Endothelial cell of umbilical vein (primary cell): ENCODE data around the gene RPS19.

Source experiments
- CTCF ChIP-seq, 2 donors: IDR thresholded peaks; 1 replicate in 1 of 2; 2 replicates in 1 of 2; pipeline ENCODE4 v1.5.1; 2011; ENCODE audit warnings: low read length in 2 of 2, mild to moderate bottlenecking in 2 of 2, moderate library complexity in 2 of 2, control low read depth in 1 of 2, inconsistent platforms in 1 of 2, low read depth in 1 of 2; ENCODE audit not compliant: insufficient read depth in 1 of 2; ENCODE audit errors: extremely low read depth in 1 of 2
- FOS ChIP-seq: IDR thresholded peaks from 2 replicates; pipeline ENCODE4 v1.6.1; 2011; ENCODE audit warnings: mild to moderate bottlenecking, low read length, moderate library complexity, borderline replicate concordance; ENCODE audit not compliant: insufficient read depth
- JUN ChIP-seq: IDR thresholded peaks from 2 replicates; pipeline ENCODE4 v1.6.1; 2011; ENCODE audit warnings: borderline replicate concordance, low read depth; ENCODE audit not compliant: insufficient read length, insufficient read depth
- MAX ChIP-seq: IDR thresholded peaks from 2 replicates; pipeline ENCODE4 v1.6.1; 2011; ENCODE audit not compliant: insufficient read depth, insufficient read length
- MYC ChIP-seq: IDR thresholded peaks from one replicate; pipeline ENCODE4 v1.6.1; 2011; ENCODE audit warnings: mild to moderate bottlenecking, low read depth, low read length
- POLR2A ChIP-seq: IDR thresholded peaks from 2 replicates; pipeline ENCODE4 v1.6.1; 2012; ENCODE audit warnings: low read depth, mild to moderate bottlenecking, control low read depth, low read length
- POLR2AphosphoS5 ChIP-seq: IDR thresholded peaks from 2 replicates; pipeline ENCODE4 v1.6.1; 2012; ENCODE audit warnings: low read depth, mild to moderate bottlenecking, control low read depth, low read length, moderate library complexity; ENCODE audit not compliant: insufficient read depth

GRCh38 chr19:41850381-41850780, 9.7 kb upstream of the RPS19 start:
- TF ChIP-seq POLR2AphosphoS5 = no peak
- no peak for TF ChIP-seq CTCF (IDR thresholded peaks at IDR 0.05; ENCODE audit: extremely low read depth in 1 of 2, insufficient read depth in 1 of 2, low read depth in 1 of 2, low read length in 2 of 2)
- no peak for TF ChIP-seq JUN
- no peak for TF ChIP-seq FOS
- TF ChIP-seq POLR2A = no peak
- no peak for TF ChIP-seq MAX
- no peak for TF ChIP-seq MYC
